ENCODE measurements around the gene ROBO1. TPM values are rescaled to one million over a fixed set of nuclear protein-coding genes. Genes with fewer than 3 reads are reported as not detected.
A peak's percentile ranks its signal among the peaks of the same experiment; 100 is the strongest.

ROBO1 gene
- total and polyA plus RNA-seq, 2 of the 8 experiments (the other 6 are each of a cell fraction or from before 2014, with no cell fraction given): 51.4 to 91.0 TPM

GRCh38 chr3:79018265-79018664 is 749.5 kb downstream of the ROBO1 start:
- CTCF ChIA-PET (ENCODE audit: partially characterized antibody): interaction anchor here (0.6 to 1.4 kb wide), 3 partner anchors 34 to 587 kb away, joined by 3 to 4 read pairs (median 3); no protein-coding TSS in a partner anchor
- Histone ChIP-seq H3K79me1 (ENCODE audit: low read depth, low read length) (peaks cover 2% of the 10 kb centered on the region; the same call in 1 of the 2 replicates), H4K5ac (ENCODE audit: insufficient read length, low read depth, low read length) (no peak overlapping the region), H3K9me3 (ENCODE audit: insufficient read depth in 2 of 2, low read depth in 1 of 2, low read length in 1 of 2) (no peaks in the 10 kb centered on the region), H3K23ac (ENCODE audit: insufficient read length) (no peak overlapping the region), H4K20me1 (replicated peaks in 1 of 2; ENCODE audit: control insufficient read depth in 1 of 2, insufficient read depth in 2 of 2, low read length in 2 of 2) (peaks cover 10 to 11% of the 10 kb centered on the region in 2 experiments), H2BK12ac (ENCODE audit: low read depth, low read length) (no peak overlapping the region), H3K4me2 (ENCODE audit: insufficient read depth in 1 of 2, low read depth in 2 of 2, low read length in 2 of 2) (peak overlapping the region; percentile 74 to 87), H4K91ac (replicated peaks; ENCODE audit: insufficient read length, low read length) (no peak overlapping the region), H3K27ac (ENCODE audit: low read depth, low read length) (no peak overlapping the region), H3K23me2 (ENCODE audit: low read depth, low read length) (peaks cover 8% of the 10 kb centered on the region), H2AK5ac (ENCODE audit: low read depth, low read length) (no peak overlapping the region), H3K36me3 (ENCODE audit: control insufficient read depth in 2 of 4, insufficient read depth in 4 of 4, low read length in 3 of 4) (no peaks in the 10 kb centered on the region), H2AFZ (ENCODE audit: low read length) (peak overlapping the region; percentile 14; the same call in 1 of the 2 replicates), H2BK20ac (ENCODE audit: low read length) (0 out of 2 replicates have a peak overlapping the region, but pooled peaks have one; percentile 72), H4K8ac (ENCODE audit: extremely low read depth, insufficient read depth, low read length) (no peak overlapping the region), H3K4me1 (replicated peaks in 1 of 4; ENCODE audit: control insufficient read depth in 3 of 4, insufficient read depth in 4 of 4, low read length in 3 of 4) (peaks cover 0 to 6% (median 2%) of the 10 kb centered on the region in 4 experiments; a peak in 3 of 7 replicates), H3K79me2 (ENCODE audit: control insufficient read depth in 1 of 2, insufficient read depth in 2 of 2, low read length in 2 of 2) (peaks cover 3 to 53% of the 10 kb centered on the region in 2 experiments; a peak in 3 of 4 replicates), H3K4ac (replicated peaks; ENCODE audit: insufficient read length, low read depth, low read length) (no peak overlapping the region), H3K9ac (replicated peaks in 1 of 4; ENCODE audit: extremely low read depth in 1 of 4, low read depth in 3 of 4, low read length in 3 of 4) (peak overlapping the region; percentile 46 to 84 (median 50); a peak in 5 of 7 replicates), H3K56ac (replicated peaks; ENCODE audit: insufficient read length, low read depth, low read length) (peak overlapping the region; percentile 1), H3K4me3 (ENCODE audit: extremely low read depth in 1 of 4, insufficient read depth in 2 of 4, low read depth in 3 of 4, low read length in 4 of 4) (peak overlapping the region; percentile 85 to 96 (median 92)), H2BK5ac (ENCODE audit: low read depth, low read length) (0 out of 2 replicates have a peak overlapping the region, but pooled peaks have one; percentile 84), H3K18ac (ENCODE audit: extremely low read depth, low read length) (peak overlapping the region; percentile 52; the same call in 1 of the 2 replicates), H3K27me3 (replicated peaks in 1 of 4; ENCODE audit: control insufficient read depth in 3 of 4, extremely low read depth in 1 of 4, insufficient read depth in 3 of 4, low read length in 3 of 4) (no peaks in the 10 kb centered on the region), H2BK120ac (replicated peaks; ENCODE audit: low read depth, low read length) (no peak overlapping the region), H2BK15ac (ENCODE audit: low read length) (no peak overlapping the region; the same call in 1 of the 2 replicates), H3K14ac (ENCODE audit: insufficient read length) (no peak overlapping the region)
- POLR2A ChIA-PET (ENCODE audit: partially characterized antibody): interaction anchor here (0.6 to 1.1 kb wide), 3 partner anchors 10 to 373 kb away, joined by 3 read pairs; no protein-coding TSS in a partner anchor
- WGBS, 2 experiments (ENCODE audit: extremely low coverage in 1 of 2, insufficient coverage in 1 of 2, insufficient read length in 1 of 2, insufficient replicate concordance in 2 of 2, low coverage in 1 of 2, low lambda C conversion rate in 2 of 2, missing lambda C conversion rate in 1 of 2): 1% methylated on average over 14 of the region's 15 CpGs; no CpG with 5 or more reads in 1 of the 2 experiments
- DNase-seq (ENCODE audit: low read depth in 1 of 2, low spot score in 2 of 2) (no peak), FAIRE-seq (no peak)
- TF ChIP-seq JUN (IDR thresholded peaks at IDR 0.05; ENCODE audit: low read depth, low read length) (no peak), HDAC2 (IDR thresholded peaks at IDR 0.05; ENCODE audit: borderline replicate concordance in 1 of 2, low read depth in 2 of 2, low read length in 2 of 2) (no peak), TEAD4 (IDR thresholded peaks at IDR 0.05; ENCODE audit: low read depth, low read length) (no peak), JUND (IDR thresholded peaks at IDR 0.05; ENCODE audit: low read length) (no peak), SIN3A (conservative IDR thresholded peaks at IDR 0.05 in 1 of 2, IDR thresholded peaks at IDR 0.05 in 1 of 2; ENCODE audit: low read depth in 1 of 2, low read length in 2 of 2) (peak in 1 of 2 experiments; percentile 16; a peak in 1 of 4 replicates), TBP (IDR thresholded peaks at IDR 0.05; ENCODE audit: low read depth, low read length) (0 out of 2 replicates have a peak, but pooled peaks have one; percentile 3), RAD21 (IDR thresholded peaks at IDR 0.05 in 1 of 2, conservative IDR thresholded peaks at IDR 0.05 in 1 of 2; ENCODE audit: low read depth in 2 of 2, low read length in 2 of 2) (no peak), POLR2AphosphoS5 (IDR thresholded peaks at IDR 0.05; ENCODE audit: low read depth, low read length) (no peak)
- TF ChIP-seq, protein P1, sequence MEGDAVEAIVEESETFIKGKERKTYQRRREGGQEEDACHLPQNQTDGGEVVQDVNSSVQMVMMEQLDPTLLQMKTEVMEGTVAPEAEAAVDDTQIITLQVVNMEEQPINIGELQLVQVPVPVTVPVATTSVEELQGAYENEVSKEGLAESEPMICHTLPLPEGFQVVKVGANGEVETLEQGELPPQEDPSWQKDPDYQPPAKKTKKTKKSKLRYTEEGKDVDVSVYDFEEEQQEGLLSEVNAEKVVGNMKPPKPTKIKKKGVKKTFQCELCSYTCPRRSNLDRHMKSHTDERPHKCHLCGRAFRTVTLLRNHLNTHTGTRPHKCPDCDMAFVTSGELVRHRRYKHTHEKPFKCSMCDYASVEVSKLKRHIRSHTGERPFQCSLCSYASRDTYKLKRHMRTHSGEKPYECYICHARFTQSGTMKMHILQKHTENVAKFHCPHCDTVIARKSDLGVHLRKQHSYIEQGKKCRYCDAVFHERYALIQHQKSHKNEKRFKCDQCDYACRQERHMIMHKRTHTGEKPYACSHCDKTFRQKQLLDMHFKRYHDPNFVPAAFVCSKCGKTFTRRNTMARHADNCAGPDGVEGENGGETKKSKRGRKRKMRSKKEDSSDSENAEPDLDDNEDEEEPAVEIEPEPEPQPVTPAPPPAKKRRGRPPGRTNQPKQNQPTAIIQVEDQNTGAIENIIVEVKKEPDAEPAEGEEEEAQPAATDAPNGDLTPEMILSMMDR (IDR thresholded peaks at IDR 0.05; ENCODE audit: control extremely low read depth in 1 of 3, insufficient read depth in 1 of 3, low read depth in 1 of 3, low read length in 3 of 3): no peak
